DMS53 treated with DMSO at 0.1 percent for 48 hours (cell line): Measurements from ENCODE around the gene LMTK2.

Experiments
- DNase-seq: peaks from one replicate; lab custom pipeline; 2025; ENCODE audit not compliant: unreplicated experiment; lab: John Stamatoyannopoulos, UW

The LMTK2 gene

DNA sequence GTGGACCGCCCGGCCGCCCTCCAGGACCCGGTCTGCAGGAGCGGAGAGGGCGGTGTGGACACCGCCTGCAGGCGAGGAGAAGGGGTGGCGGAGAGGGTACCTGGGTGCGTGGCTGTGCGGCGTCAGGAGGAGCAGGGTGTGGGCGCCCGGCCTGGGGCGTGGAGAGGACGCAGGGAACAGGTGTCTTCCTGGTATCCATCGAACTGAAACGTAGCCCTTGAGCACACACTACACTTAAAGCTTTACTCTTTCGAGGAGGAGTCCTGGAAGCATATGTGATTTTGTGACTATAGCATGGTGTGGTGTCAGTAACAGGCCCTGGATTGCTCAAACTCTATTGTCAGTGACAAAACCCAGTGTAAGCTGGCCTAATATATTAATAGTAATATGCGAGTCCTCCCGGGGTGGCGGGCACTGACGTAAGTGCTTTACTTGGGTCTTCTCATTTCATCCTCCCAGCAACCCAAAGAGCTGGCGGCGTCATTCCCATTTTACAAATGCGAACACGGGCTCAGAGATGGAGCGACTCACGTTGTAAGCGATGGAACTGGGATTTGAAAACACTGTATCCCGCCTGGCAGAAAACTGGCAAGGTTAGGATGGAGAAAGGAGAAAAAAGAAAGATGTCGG is 145.9 kb downstream of the LMTK2 start:
- peak; percentile 71 for DNase-seq

GRCh38 chr7:98254516-98254915 is 147.9 kb downstream of the LMTK2 start:
- DNase-seq: no peak

GRCh38 chr7:98254951-98255610 is 148.4 kb downstream of the LMTK2 start:
- no peak for DNase-seq

DNA sequence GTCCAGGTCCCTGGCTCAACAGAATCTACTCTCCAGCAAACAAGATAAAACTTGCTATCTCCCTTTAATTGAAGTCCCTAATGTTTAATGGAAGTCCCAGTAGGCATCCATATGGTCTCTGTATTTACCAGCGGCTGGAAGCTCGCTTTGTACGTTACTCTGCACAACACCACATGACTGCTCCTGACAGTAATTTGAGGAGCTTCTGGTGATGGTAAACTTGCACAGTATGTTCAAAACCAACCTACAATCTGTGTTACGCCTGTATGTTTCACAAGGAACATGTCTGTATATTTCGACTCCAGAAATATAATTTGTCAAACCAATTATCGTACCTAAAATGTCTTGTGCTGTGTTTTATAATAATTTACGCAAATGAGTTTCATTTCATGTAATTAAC is 149.8 kb downstream of the LMTK2 start:
- DNase-seq: no peak

GRCh38 chr7:98257701-98258100 is 151.0 kb downstream of the LMTK2 start:
- no peak for DNase-seq
